Skeletal muscle tissue (tissue), 4 donors: ENCODE results near the gene BAIAP2L1. TPM values are rescaled to one million over a fixed set of nuclear protein-coding genes. Genes with fewer than 3 reads are reported as not detected.
"Not testable (repeated sequence)": the region's sequence is repeated elsewhere in the genome, so short reads cannot be mapped to it uniquely, and the experiment has no call there.

Source experiments
- H3K27ac ChIP-seq: one replicate; pipeline ENCODE4 v1.7.0; 2013; ENCODE audit warnings: mild to moderate bottlenecking, low read depth, low read length, inconsistent platforms
- H3K27me3 ChIP-seq, 3 donors: one replicate each; pipeline ENCODE4 v1.7.0; 2013; ENCODE audit warnings: low read length in 3 of 3; ENCODE audit not compliant: control insufficient read depth in 3 of 3, insufficient read depth in 3 of 3
- H3K36me3 ChIP-seq, 3 donors: one replicate each; pipeline ENCODE4 v1.7.0; 2013; ENCODE audit warnings: low read length in 3 of 3; ENCODE audit not compliant: control insufficient read depth in 3 of 3, insufficient read depth in 3 of 3
- H3K4me1 ChIP-seq, 3 donors: one replicate each; pipeline ENCODE4 v1.7.0; 2013; ENCODE audit warnings: low read length in 3 of 3, mild to moderate bottlenecking in 3 of 3; ENCODE audit not compliant: control insufficient read depth in 3 of 3, insufficient read depth in 3 of 3
- H3K4me3 ChIP-seq, 3 donors: one replicate each; pipeline ENCODE4 v1.7.0; 2013; ENCODE audit warnings: low read length in 3 of 3
- H3K9ac ChIP-seq, 3 donors: one replicate each; pipeline ENCODE4 v1.7.0; 2013; ENCODE audit warnings: low read length in 3 of 3, mild to moderate bottlenecking in 3 of 3, moderate library complexity in 2 of 3, low read depth in 1 of 3
- H3K9me3 ChIP-seq, 3 donors: one replicate each; pipeline ENCODE4 v1.7.0; 2013; ENCODE audit warnings: low read length in 3 of 3; ENCODE audit not compliant: control insufficient read depth in 3 of 3
- total RNA-seq: library from RNA; depleted of rRNA; stranded (reverse); fragments of >200 nt; gene quantifications from one replicate; pipeline ENCODE4 v1.2.3, GENCODE V29; 2014
- donor health status: Osteomylitis.

The BAIAP2L1 gene
- total RNA-seq, 1 donor from 2014 or later, result 1.6 TPM

- not testable (repeated sequence) for H3K9ac ChIP-seq, H3K4me3 ChIP-seq, H3K4me1 ChIP-seq, H3K9me3 ChIP-seq, H3K27ac ChIP-seq, H3K36me3 ChIP-seq
- H3K27me3 ChIP-seq, result peaks cover 6 to 18% (median 9%) of the 10 kb centered on the region in 3 donors
Observed at GRCh38 chr7:98419316-98419691, 18.4 kb upstream of the BAIAP2L1 start.

- Histone ChIP-seq H3K9ac (no peak overlapping the region), H3K36me3 (no peaks in the 10 kb centered on the region), H3K4me1 (peaks cover 0 to 2% (median 0%) of the 10 kb centered on the region in 3 donors), H3K27ac (no peak overlapping the region), H3K4me3 (no peak overlapping the region), H3K27me3 (peaks cover 6 to 19% (median 9%) of the 10 kb centered on the region in 3 donors), H3K9me3 (no peaks in the 10 kb centered on the region)
Observed at GRCh38 chr7:98418636-98419315, 17.9 kb upstream of the BAIAP2L1 start.

GRCh38 chr7:98418271-98418635 is 17.4 kb upstream of the BAIAP2L1 start:
- no peak overlapping the region for H3K27ac ChIP-seq
- H3K9ac ChIP-seq, result no peak overlapping the region
- no peak overlapping the region for H3K4me3 ChIP-seq
- no peaks in the 10 kb centered on the region for H3K36me3 ChIP-seq
- peaks cover 6 to 19% (median 9%) of the 10 kb centered on the region in 3 donors for H3K27me3 ChIP-seq
- no peaks in the 10 kb centered on the region for H3K9me3 ChIP-seq
- peaks cover 0 to 2% (median 0%) of the 10 kb centered on the region in 3 donors for H3K4me1 ChIP-seq

- not testable (repeated sequence) for H3K9me3 ChIP-seq, H3K4me1 ChIP-seq, H3K4me3 ChIP-seq, H3K27ac ChIP-seq, H3K9ac ChIP-seq, H3K36me3 ChIP-seq
- H3K27me3 ChIP-seq, result peaks cover 6 to 19% (median 9%) of the 10 kb centered on the region in 3 donors
Observed at GRCh38 chr7:98417604-98418270, 16.8 kb upstream of the BAIAP2L1 start.

GRCh38 chr7:98414205-98414900 is 13.5 kb upstream of the BAIAP2L1 start:
- Histone ChIP-seq H3K36me3 (no peaks in the 10 kb centered on the region), H3K4me3 (no peak overlapping the region), H3K9ac (no peak overlapping the region)

GRCh38 chr7:98413655-98414054 is 12.8 kb upstream of the BAIAP2L1 start:
- H3K9ac ChIP-seq, H3K36me3 ChIP-seq, H3K27ac ChIP-seq, H3K27me3 ChIP-seq, H3K4me3 ChIP-seq, H3K9me3 ChIP-seq, H3K4me1 ChIP-seq: not testable (repeated sequence)

More at GRCh38 chr7:98414205-98414900, 13.5 kb upstream of the BAIAP2L1 start:
- Histone ChIP-seq H3K27ac (no peak overlapping the region), H3K4me1 (no peaks in the 10 kb centered on the region), H3K9me3 (no peaks in the 10 kb centered on the region), H3K27me3 (peaks cover 0 to 14% (median 4%) of the 10 kb centered on the region in 3 donors)

GRCh38 chr7:98409843-98410242 is 9.0 kb upstream of the BAIAP2L1 start:
- Histone ChIP-seq H3K9me3 (no peaks in the 10 kb centered on the region), H3K27ac (no peak overlapping the region), H3K4me3 (no peak overlapping the region), H3K4me1 (no peaks in the 10 kb centered on the region), H3K27me3 (peaks cover 0 to 3% (median 0%) of the 10 kb centered on the region in 3 donors), H3K36me3 (no peaks in the 10 kb centered on the region), H3K9ac (no peak overlapping the region)

GRCh38 chr7:98408146-98408545 is 7.3 kb upstream of the BAIAP2L1 start:
- H3K27me3 ChIP-seq, H3K27ac ChIP-seq, H3K4me3 ChIP-seq, H3K9ac ChIP-seq, H3K36me3 ChIP-seq, H3K9me3 ChIP-seq, H3K4me1 ChIP-seq: not testable (repeated sequence)

- H3K4me3 ChIP-seq, result no peak overlapping the region
- peaks cover 0 to 3% (median 3%) of the 10 kb centered on the region in 3 donors for H3K27me3 ChIP-seq
- no peaks in the 10 kb centered on the region for H3K9me3 ChIP-seq
Observed at GRCh38 chr7:98406827-98407226, 5.9 kb upstream of the BAIAP2L1 start.

GRCh38 chr7:98404840-98405239 is 4.0 kb upstream of the BAIAP2L1 start:
- Histone ChIP-seq H3K9ac (no peak overlapping the region), H3K4me1 (peaks cover 2 to 4% (median 3%) of the 10 kb centered on the region in 3 donors), H3K4me3 (no peak overlapping the region), H3K9me3 (no peaks in the 10 kb centered on the region), H3K27me3 (peaks cover 5 to 7% (median 6%) of the 10 kb centered on the region in 3 donors), H3K27ac (no peak overlapping the region), H3K36me3 (no peaks in the 10 kb centered on the region)

More at GRCh38 chr7:98406827-98407226, 5.9 kb upstream of the BAIAP2L1 start:
- no peak overlapping the region for H3K27ac ChIP-seq
- H3K36me3 ChIP-seq, result no peaks in the 10 kb centered on the region
- H3K9ac ChIP-seq, result no peak overlapping the region
- H3K4me1 ChIP-seq, result no peaks in the 10 kb centered on the region
